H9 (cell line): ENCODE measurements around the gene MINDY2. TPM values are rescaled to one million over a fixed set of nuclear protein-coding genes. Genes with fewer than 3 reads are reported as not detected.

Source experiments
- DNase-seq: peaks from one replicate; pipeline ENCODE4 v3.0.0-alpha.2; 2017
- H2AFZ ChIP-seq: one replicate; pipeline ENCODE4 v1.6.1; 2013; ENCODE audit warnings: mild to moderate bottlenecking, low read length, control low read depth, moderate library complexity
- H2AK5ac ChIP-seq: 2 replicates; pipeline ENCODE4 v1.6.1; 2013; ENCODE audit warnings: low read length, control low read depth, mixed read lengths; ENCODE audit not compliant: insufficient read length
- H2BK120ac ChIP-seq: one replicate; pipeline ENCODE4 v1.6.1; 2013; ENCODE audit warnings: low read depth, mild to moderate bottlenecking, low read length, control low read depth, inconsistent platforms; ENCODE audit not compliant: poor library complexity, severe bottlenecking
- H2BK12ac ChIP-seq: 2 replicates; pipeline ENCODE4 v1.6.1; 2013; ENCODE audit warnings: low read length, control low read depth, mixed read lengths, low read depth; ENCODE audit not compliant: insufficient read length
- H2BK15ac ChIP-seq: 2 replicates; pipeline ENCODE4 v1.6.1; 2013; ENCODE audit warnings: low read depth, low read length, control low read depth
- H2BK20ac ChIP-seq: one replicate; pipeline ENCODE4 v1.6.1; 2013; ENCODE audit warnings: low read depth, mild to moderate bottlenecking, low read length, control low read depth, inconsistent platforms; ENCODE audit not compliant: poor library complexity, severe bottlenecking
- H2BK5ac ChIP-seq: 2 replicates; pipeline ENCODE4 v1.6.1; 2013; ENCODE audit warnings: low read length, control low read depth, mixed read lengths; ENCODE audit not compliant: insufficient read length
- H3K14ac ChIP-seq: 2 replicates; pipeline ENCODE4 v1.6.1; 2013; ENCODE audit warnings: low read length, control low read depth; ENCODE audit not compliant: insufficient read depth
- H3K18ac ChIP-seq: 2 replicates; pipeline ENCODE4 v1.6.1; 2013; ENCODE audit warnings: low read depth, mild to moderate bottlenecking, mixed read lengths, low read length, control low read depth; ENCODE audit not compliant: insufficient read length
- H3K23ac ChIP-seq: 2 replicates; pipeline ENCODE4 v1.6.1; 2013; ENCODE audit warnings: low read length, control low read depth, mixed read lengths, low read depth; ENCODE audit not compliant: insufficient read length
- H3K23me2 ChIP-seq: 2 replicates; pipeline ENCODE4 v1.6.1; 2013; ENCODE audit warnings: low read depth, mild to moderate bottlenecking, mixed read lengths, low read length, control low read depth; ENCODE audit not compliant: insufficient read length, poor library complexity, severe bottlenecking
- H3K27ac ChIP-seq: 2 replicates; pipeline ENCODE4 v1.5.1; 2013; ENCODE audit warnings: low read length, control low read depth, mixed read lengths, low read depth; ENCODE audit not compliant: insufficient read length
- H3K27me3 ChIP-seq: 2 replicates; pipeline ENCODE4 v1.6.1; 2013; ENCODE audit warnings: low read length, control low read depth, inconsistent platforms; ENCODE audit not compliant: insufficient read depth
- H3K4ac ChIP-seq: 2 replicates; pipeline ENCODE4 v1.6.1; 2013; ENCODE audit warnings: low read depth, mild to moderate bottlenecking, control low read depth, inconsistent platforms, low read length, moderate library complexity
- H3K4me1 ChIP-seq: 2 replicates; pipeline ENCODE4 v1.6.1; 2013; ENCODE audit warnings: low read length, control low read depth, inconsistent platforms; ENCODE audit not compliant: insufficient read depth
- H3K4me2 ChIP-seq: 2 replicates; pipeline ENCODE4 v1.6.1; 2013; ENCODE audit warnings: low read length, control low read depth, mixed read lengths; ENCODE audit not compliant: insufficient read length, insufficient read depth
- H3K56ac ChIP-seq: 2 replicates; pipeline ENCODE4 v1.6.1; 2013; ENCODE audit warnings: low read depth, mild to moderate bottlenecking, mixed read lengths, low read length, control low read depth; ENCODE audit not compliant: insufficient read length
- H3K79me1 ChIP-seq: 2 replicates; pipeline ENCODE4 v1.6.1; 2013; ENCODE audit warnings: low read depth, mild to moderate bottlenecking, moderate library complexity, low read length, control low read depth, inconsistent platforms; ENCODE audit not compliant: insufficient read depth, poor library complexity, severe bottlenecking
- H3K79me2 ChIP-seq: 2 replicates; pipeline ENCODE4 v1.6.1; 2013; ENCODE audit warnings: low read length, control low read depth, inconsistent platforms; ENCODE audit not compliant: insufficient read depth
- H3K9ac ChIP-seq: 2 replicates; pipeline ENCODE4 v1.6.1; 2013; ENCODE audit warnings: low read length, control low read depth, mixed read lengths; ENCODE audit not compliant: insufficient read length; ENCODE audit errors: extremely low read depth
- H3K9me3 ChIP-seq: one replicate; pipeline ENCODE4 v1.6.1; 2013; ENCODE audit warnings: low read depth, low read length, inconsistent platforms; ENCODE audit not compliant: control insufficient read depth
- H3T11ph ChIP-seq: one replicate; pipeline ENCODE4 v1.6.1; 2013; ENCODE audit warnings: mild to moderate bottlenecking, low read length, control low read depth, inconsistent platforms
- H4K20me1 ChIP-seq: one replicate; pipeline ENCODE4 v1.6.1; 2013; ENCODE audit not compliant: control insufficient read depth, insufficient read length, insufficient read depth
- H4K5ac ChIP-seq: 2 replicates; pipeline ENCODE4 v1.6.1; 2013; ENCODE audit warnings: low read depth, mild to moderate bottlenecking, mixed read lengths, low read length, control low read depth; ENCODE audit not compliant: insufficient read length
- H4K8ac ChIP-seq: replicated peaks from 2 replicates; pipeline ENCODE4 v1.6.1; 2013; ENCODE audit warnings: low read length, control low read depth, mixed read lengths, low read depth; ENCODE audit not compliant: insufficient read length
- H4K91ac ChIP-seq: 2 replicates; pipeline ENCODE4 v1.6.1; 2013; ENCODE audit warnings: low read depth, mild to moderate bottlenecking, moderate library complexity, mixed read lengths, low read length, control low read depth; ENCODE audit not compliant: insufficient read length
- H3K27ac Mint-ChIP-seq, 3 experiments: 2 replicates in 2 of 3; 3 replicates in 1 of 3; pipeline ENCODE4 v1.8.0; 2020 to 2021; ENCODE audit warnings: mixed read lengths in 3 of 3, mild to moderate bottlenecking in 1 of 3, moderate library complexity in 1 of 3
- H3K27me3 Mint-ChIP-seq: 2 replicates; pipeline ENCODE4 v1.8.0; 2021; ENCODE audit warnings: low read depth, mild to moderate bottlenecking, moderate library complexity, mixed read lengths
- H3K36me3 Mint-ChIP-seq, 3 experiments: 2 replicates in 2 of 3; 3 replicates in 1 of 3; pipeline ENCODE4 v1.8.0; 2020 to 2021; ENCODE audit warnings: low read depth in 3 of 3, mixed read lengths in 3 of 3; ENCODE audit not compliant: insufficient read depth in 1 of 3
- H3K4me1 Mint-ChIP-seq, 2 experiments: 2 replicates each; pipeline ENCODE4 v1.8.0; 2020; ENCODE audit warnings: mixed read lengths in 2 of 2
- H3K4me3 Mint-ChIP-seq, 2 experiments: 2 replicates in 1 of 2; 3 replicates in 1 of 2; pipeline ENCODE4 v1.8.0; 2020 to 2021; ENCODE audit warnings: mild to moderate bottlenecking in 2 of 2, mixed read lengths in 2 of 2, moderate library complexity in 1 of 2
- H3K9me3 Mint-ChIP-seq, 2 experiments: 2 replicates in 1 of 2; 3 replicates in 1 of 2; pipeline ENCODE4 v1.8.0; 2020; ENCODE audit warnings: mild to moderate bottlenecking in 2 of 2, mixed read lengths in 2 of 2, moderate library complexity in 1 of 2
- WGBS: extraction: QIAGEN DNeasy Blood & Tissue Kit; methylation state at CpG from one replicate; pipeline ENCODE4 v1.1.7; 2013; ENCODE audit warnings: missing lambda C conversion rate, low lambda C conversion rate, mixed read lengths; ENCODE audit not compliant: insufficient read length; ENCODE audit errors: extremely low coverage; 5-methylcytosine and 5-hydroxymethylcytosine counted together
- total RNA-seq: library from RNA; stranded (reverse); gene quantifications from 2 replicates; pipeline ENCODE4 v1.2.1, GENCODE V29; 2021
- TF ChIP-seq, protein P1 (sequence below): fragments of 200-600 bp; sonication (generic); conservative IDR thresholded peaks from 3 replicates; pipeline ENCODE4 v1.8.0; 2021; ENCODE audit warnings: antibody characterized with exemption, mild to moderate bottlenecking

Gene MINDY2
- total RNA-seq, 1 experiment from 2014 or later: 32.3 TPM

DNA sequence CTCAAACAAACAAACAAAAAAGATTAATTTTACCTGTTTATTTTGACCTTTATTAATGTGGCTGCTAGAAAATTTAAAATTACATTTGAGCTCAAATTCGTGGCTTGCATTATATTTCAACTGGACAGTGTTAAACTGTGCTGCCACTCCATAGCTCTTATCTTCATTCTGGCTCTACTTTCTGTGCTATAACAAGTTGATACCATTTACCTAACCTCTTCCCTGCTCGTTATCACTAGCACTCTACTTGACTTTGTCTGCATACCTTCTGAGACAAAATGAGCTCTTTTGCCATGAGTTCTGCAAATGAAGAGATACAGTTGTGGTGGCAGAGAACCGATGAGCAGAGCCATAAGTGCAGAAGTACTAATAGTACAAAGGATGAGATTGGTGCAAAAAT lies 26.4 kb downstream of the MINDY2 start:
- no peak overlapping the region for H3K14ac ChIP-seq
- no CpG with 5 or more reads among the region's 3 CpGs for WGBS
- Mint-ChIP-seq H3K36me3 (peaks cover 0 to 7% (median 4%) of the 10 kb centered on the region in 3 experiments; a peak in 4 of 7 replicates), H3K27me3 (no peaks in the 10 kb centered on the region; the same call in 1 of the 2 replicates), H3K27ac (no peak overlapping the region), H3K4me3 (no peak overlapping the region), H3K9me3 (no peaks in the 10 kb centered on the region), H3K4me1 (peaks cover 0 to 4% of the 10 kb centered on the region in 2 experiments; a peak in 2 of 4 replicates)
- no peak overlapping the region for H2AFZ ChIP-seq
- H3K18ac ChIP-seq: no peak overlapping the region
- no peak overlapping the region for H2BK15ac ChIP-seq
- H4K8ac ChIP-seq: no peak overlapping the region
- H3K9ac ChIP-seq: no peak overlapping the region
- no peak overlapping the region for H2BK5ac ChIP-seq
- no peak overlapping the region for H3K23ac ChIP-seq
- H2BK20ac ChIP-seq: no peak overlapping the region
- no peak overlapping the region for H3K56ac ChIP-seq
- H3T11ph ChIP-seq: no peak overlapping the region
- no peaks in the 10 kb centered on the region for H3K79me2 ChIP-seq
- no peaks in the 10 kb centered on the region for H3K4me1 ChIP-seq
- no peaks in the 10 kb centered on the region for H3K23me2 ChIP-seq
- no peak overlapping the region for H4K5ac ChIP-seq
- no peak overlapping the region for H4K91ac ChIP-seq
- H3K9me3 ChIP-seq: no peaks in the 10 kb centered on the region
- no peaks in the 10 kb centered on the region for H3K27me3 ChIP-seq
- no peak overlapping the region for H3K4ac ChIP-seq
- no peaks in the 10 kb centered on the region for H3K79me1 ChIP-seq
- no peak overlapping the region for H2BK12ac ChIP-seq
- TF ChIP-seq, protein P1, sequence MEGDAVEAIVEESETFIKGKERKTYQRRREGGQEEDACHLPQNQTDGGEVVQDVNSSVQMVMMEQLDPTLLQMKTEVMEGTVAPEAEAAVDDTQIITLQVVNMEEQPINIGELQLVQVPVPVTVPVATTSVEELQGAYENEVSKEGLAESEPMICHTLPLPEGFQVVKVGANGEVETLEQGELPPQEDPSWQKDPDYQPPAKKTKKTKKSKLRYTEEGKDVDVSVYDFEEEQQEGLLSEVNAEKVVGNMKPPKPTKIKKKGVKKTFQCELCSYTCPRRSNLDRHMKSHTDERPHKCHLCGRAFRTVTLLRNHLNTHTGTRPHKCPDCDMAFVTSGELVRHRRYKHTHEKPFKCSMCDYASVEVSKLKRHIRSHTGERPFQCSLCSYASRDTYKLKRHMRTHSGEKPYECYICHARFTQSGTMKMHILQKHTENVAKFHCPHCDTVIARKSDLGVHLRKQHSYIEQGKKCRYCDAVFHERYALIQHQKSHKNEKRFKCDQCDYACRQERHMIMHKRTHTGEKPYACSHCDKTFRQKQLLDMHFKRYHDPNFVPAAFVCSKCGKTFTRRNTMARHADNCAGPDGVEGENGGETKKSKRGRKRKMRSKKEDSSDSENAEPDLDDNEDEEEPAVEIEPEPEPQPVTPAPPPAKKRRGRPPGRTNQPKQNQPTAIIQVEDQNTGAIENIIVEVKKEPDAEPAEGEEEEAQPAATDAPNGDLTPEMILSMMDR: no peak
- no peak for DNase-seq
- H2AK5ac ChIP-seq: no peak overlapping the region
- no peak overlapping the region for H2BK120ac ChIP-seq
- no peak overlapping the region for H3K4me2 ChIP-seq
- no peak overlapping the region for H3K27ac ChIP-seq
- no peaks in the 10 kb centered on the region for H4K20me1 ChIP-seq
